Left colon (tissue), 2 donors: Measurements from ENCODE around the gene LMTK2. TPM values are rescaled to one million over a fixed set of nuclear protein-coding genes. Genes with fewer than 3 reads are reported as not detected.

ENCODE experiments used
- ATAC-seq: fragments of 200-7000 bp; cut with Tn5 transposase; one replicate; pipeline ENCODE4 v1.9.1; 2020; ENCODE audit warnings: mild to moderate bottlenecking, moderate library complexity
- DNase-seq, 2 donors: peaks; one replicate each; pipeline ENCODE4 v3.0.0-alpha.2; 2020
- intact Hi-C, 2 donors: fragments of 100-400 bp; cut with DNase I in 1 of 2; cut with micrococcal nuclease in 1 of 2; formaldehyde crosslinking; loops; one replicate each; pipeline versions ENCODE4 v1.11.2 to v1.14.0; 2022; cut with DNase I, micrococcal nuclease
- total RNA-seq, 2 donors: library from RNA; stranded (reverse); fragmentation: NEBNext Ultra II Directional; extraction: Animal tissue kit (Norgen Biotek cat#: 25700); gene quantifications; one replicate each; pipeline ENCODE4 v1.2.1, GENCODE V29; 2021
- donor health status: DM: no; HTN: no; CAD: no.
- donor health status: DM: yes; HTN: yes; CAD: no.

Gene LMTK2
- total RNA-seq, 2 donors from 2014 or later: 51.4 to 52.0 TPM

- ATAC-seq (no peak), DNase-seq (no peak)
- intact Hi-C loops: no loop called here
Measured at GRCh38 chr7:98238976-98239375, 132.3 kb downstream of the LMTK2 start.

- ATAC-seq (peak; percentile 74), DNase-seq (peak in 1 of 2 donors; percentile 67)
- intact Hi-C loops: no loop called here
Measured at GRCh38 chr7:98240961-98241673, 134.5 kb downstream of the LMTK2 start.

- intact Hi-C loops: no loop called here
- DNase-seq (no peak), ATAC-seq (no peak)
Measured at GRCh38 chr7:98241674-98242241, 135.1 kb downstream of the LMTK2 start.

GRCh38 chr7:98242342-98242741, 135.7 kb downstream of the LMTK2 start:
- intact Hi-C loops: no loop called here
- DNase-seq (no peak), ATAC-seq (no peak)

GRCh38 chr7:98242934-98243333, 136.3 kb downstream of the LMTK2 start:
- intact Hi-C loops: no loop called here
- ATAC-seq (no peak), DNase-seq (no peak)

- no peak for ATAC-seq
- DNase-seq: no peak
- intact Hi-C loops: no loop called here
Measured at GRCh38 chr7:98244871-98245270, 138.2 kb downstream of the LMTK2 start.

- intact Hi-C loops: no loop called here
- no peak for ATAC-seq
- DNase-seq: no peak
Measured at GRCh38 chr7:98248156-98248555, 141.5 kb downstream of the LMTK2 start.

- no peak for ATAC-seq
- no peak for DNase-seq
- intact Hi-C loops: no loop called here
Measured at GRCh38 chr7:98249106-98249505, 142.4 kb downstream of the LMTK2 start.

- DNase-seq (peak in 1 of 2 donors; percentile 34), ATAC-seq (no peak)
- intact Hi-C loops: no loop called here
Measured at GRCh38 chr7:98250789-98251188, 144.1 kb downstream of the LMTK2 start.

- ATAC-seq (peak; percentile 49), DNase-seq (peak in 1 of 2 donors; percentile 27)
- intact Hi-C loops: no loop called here
Measured at GRCh38 chr7:98251231-98251600, 144.6 kb downstream of the LMTK2 start.

- intact Hi-C loops: no loop called here
- peak; percentile 91 for ATAC-seq
- DNase-seq: peak; percentile 96
Measured at GRCh38 chr7:98251601-98252424, 145.2 kb downstream of the LMTK2 start, which contains the start of gene TECPR1. TSS of gene TECPR1 (minus strand) at chr7:98252232. CDS start at chr7:98246146, 6,086 bp downstream.

- peak in 1 of 2 donors; percentile 34 for DNase-seq
- intact Hi-C loops: no loop called here
- ATAC-seq: peak; percentile 58
Measured at GRCh38 chr7:98252425-98253054, 145.9 kb downstream of the LMTK2 start.

- ATAC-seq: no peak
- intact Hi-C loops: no loop called here
- no peak for DNase-seq
Measured at GRCh38 chr7:98254516-98254915, 147.9 kb downstream of the LMTK2 start.

- ATAC-seq (no peak), DNase-seq (no peak)
- intact Hi-C loops: no loop called here
Measured at GRCh38 chr7:98254951-98255610, 148.4 kb downstream of the LMTK2 start.

GRCh38 chr7:98256431-98256830, 149.8 kb downstream of the LMTK2 start:
- ATAC-seq (no peak), DNase-seq (no peak)
- intact Hi-C loops: no loop called here

- intact Hi-C loops: no loop called here
- DNase-seq (no peak), ATAC-seq (no peak)
Measured at GRCh38 chr7:98257701-98258100, 151.0 kb downstream of the LMTK2 start.
